Stimulated activated CD8-positive, alpha-beta memory T cell treated with anti-CD3 and anti-CD28 coated beads, Interleukin-2, amount 100 ng/mL, for 48 hours (primary cell): Measurements from ENCODE around the gene RND3.

Experiments
- DNase-seq, 2 donors: peaks; one replicate each; pipeline ENCODE4 v3.0.0-alpha.2; 2020; ENCODE audit warnings: low read depth in 2 of 2

The RND3 gene

GRCh38 chr2:150476286-150476685, 11.2 kb downstream of the RND3 start:
- no peak for DNase-seq

- no peak for DNase-seq
These were observed 11.8 kb downstream of the RND3 start for GRCh38 chr2:150475479-150476250.

GRCh38 chr2:150474326-150475074, 13.0 kb downstream of the RND3 start:
- no peak for DNase-seq

- DNase-seq, result no peak
These were observed 13.7 kb downstream of the RND3 start for GRCh38 chr2:150473767-150474166.

GRCh38 chr2:150472511-150472899, 15.0 kb downstream of the RND3 start:
- no peak for DNase-seq

GRCh38 chr2:150471813-150472510, 15.5 kb downstream of the RND3 start:
- no peak for DNase-seq

GRCh38 chr2:150470435-150470834, 17.0 kb downstream of the RND3 start:
- DNase-seq, result no peak

- DNase-seq, result no peak
These were observed 17.7 kb downstream of the RND3 start for GRCh38 chr2:150469706-150470274.

- DNase-seq, result no peak
These were observed 19.0 kb downstream of the RND3 start for GRCh38 chr2:150468350-150468960.

GRCh38 chr2:150467621-150467963, 19.9 kb downstream of the RND3 start:
- DNase-seq, result no peak

- DNase-seq, result no peak
These were observed 20.5 kb downstream of the RND3 start for GRCh38 chr2:150466741-150467620.

GRCh38 chr2:150465703-150466569, 21.5 kb downstream of the RND3 start:
- DNase-seq, result no peak

- no peak for DNase-seq
These were observed 22.5 kb downstream of the RND3 start for GRCh38 chr2:150464986-150465385.

GRCh38 chr2:150464270-150464669, 23.2 kb downstream of the RND3 start:
- no peak for DNase-seq

- no peak for DNase-seq
These were observed 24.7 kb downstream of the RND3 start for GRCh38 chr2:150462770-150463169.

GRCh38 chr2:150459281-150459680, 28.2 kb downstream of the RND3 start:
- DNase-seq, result no peak

GRCh38 chr2:150450765-150451164, 36.7 kb downstream of the RND3 start:
- DNase-seq, result no peak

- DNase-seq, result no peak
These were observed 37.6 kb downstream of the RND3 start for GRCh38 chr2:150449856-150450255.

- DNase-seq, result no peak
These were observed 42.1 kb downstream of the RND3 start for GRCh38 chr2:150445398-150445797.

GRCh38 chr2:150442484-150442883, 45.0 kb downstream of the RND3 start:
- no peak for DNase-seq
